WTC11 (cell line): ENCODE measurements around the gene SLC35F5. TPM values are rescaled to one million over a fixed set of nuclear protein-coding genes. Genes with fewer than 3 reads are reported as not detected.

Experiments used
- ATAC-seq: fragments of 200-7000 bp; cut with Tn5 transposase; 2 replicates; pipeline ENCODE4 v1.10.0; 2021; ENCODE audit warnings: mild to moderate bottlenecking, moderate library complexity
- CTCF ChIA-PET: fragments of 300-600 bp; sonication (Branson Sonifier 250); formaldehyde crosslinking; loops from one replicate; lab custom pipeline; 2021; ENCODE audit warnings: antibody characterized with exemption; lab: Charles Lee
- POLR2A ChIA-PET: fragments of 350-600 bp; sonication (Branson Sonifier 250); formaldehyde crosslinking; loops from one replicate; lab custom pipeline; 2021; ENCODE audit warnings: antibody characterized with exemption; lab: Charles Lee
- DNase-seq: peaks from one replicate; pipeline ENCODE4 v3.0.0; 2021; ENCODE audit warnings: low spot score
- H3K27ac Mint-ChIP-seq: 2 replicates; pipeline ENCODE4 v1.8.0; 2021; ENCODE audit warnings: mixed read lengths
- H3K27me3 Mint-ChIP-seq: 2 replicates; pipeline ENCODE4 v1.8.0; 2021; ENCODE audit warnings: low read depth, mild to moderate bottlenecking, moderate library complexity, mixed read lengths
- H3K36me3 Mint-ChIP-seq: 2 replicates; pipeline ENCODE4 v1.8.0; 2021; ENCODE audit warnings: mixed read lengths
- H3K4me1 Mint-ChIP-seq: 2 replicates; pipeline ENCODE4 v1.8.0; 2022; ENCODE audit warnings: mixed read lengths
- H3K4me3 Mint-ChIP-seq: 2 replicates; pipeline ENCODE4 v1.8.0; 2021; ENCODE audit warnings: mild to moderate bottlenecking, moderate library complexity, mixed read lengths
- H3K9me3 Mint-ChIP-seq: 2 replicates; pipeline ENCODE4 v1.8.0; 2021; ENCODE audit warnings: mixed read lengths
- CTCF ChIP-seq: fragments of 200-600 bp; IDR thresholded peaks from 2 replicates; pipeline ENCODE4 v1.8.0; 2022; ENCODE audit warnings: antibody characterized with exemption
- FOXP1 ChIP-seq: sonication (generic); formaldehyde crosslinking; IDR thresholded peaks from 2 replicates; pipeline ENCODE4 v1.8.0; 2022; ENCODE audit warnings: missing genetic modification reagents, mild to moderate bottlenecking, moderate library complexity, borderline replicate concordance
- GTF2I ChIP-seq: fragments of 250-450 bp; sonication (Bioruptor Pico); conservative IDR thresholded peaks from 2 replicates; pipeline ENCODE4 v1.4.0; 2021; ENCODE audit warnings: mild to moderate bottlenecking
- HMGA2 ChIP-seq: fragments of 250-450 bp; sonication (Bioruptor Pico); IDR thresholded peaks from 2 replicates; pipeline ENCODE4 v1.4.0; 2021; ENCODE audit warnings: mild to moderate bottlenecking, moderate library complexity
- JAZF1 ChIP-seq: fragments of 250-450 bp; sonication (Bioruptor Pico); IDR thresholded peaks from 2 replicates; pipeline ENCODE4 v1.9.0; 2021; ENCODE audit warnings: moderate library complexity, mild to moderate bottlenecking, inconsistent platforms
- NR2C2 ChIP-seq: sonication (generic); formaldehyde crosslinking; IDR thresholded peaks from 2 replicates; pipeline ENCODE4 v1.8.0; 2022; ENCODE audit warnings: mild to moderate bottlenecking, missing genetic modification reagents
- TP53 ChIP-seq: sonication (generic); formaldehyde crosslinking; IDR thresholded peaks from 2 replicates; pipeline ENCODE4 v1.8.1; 2023; ENCODE audit warnings: mild to moderate bottlenecking, missing genetic modification reagents
- ZMAT4 ChIP-seq: fragments of 250-450 bp; sonication (Bioruptor Pico); IDR thresholded peaks from 2 replicates; pipeline ENCODE4 v1.9.0; 2021; ENCODE audit warnings: mild to moderate bottlenecking
- ZNF317 ChIP-seq: sonication (generic); formaldehyde crosslinking; IDR thresholded peaks from 2 replicates; pipeline ENCODE4 v1.8.1; 2023; ENCODE audit warnings: low read depth, mild to moderate bottlenecking, moderate library complexity, missing genetic modification reagents, borderline replicate concordance
- total RNA-seq: library from RNA; stranded (reverse); gene quantifications from 3 replicates; pipeline ENCODE4 v1.2.3, GENCODE V29; 2021
- TF ChIP-seq, protein P1 (sequence below): sonication (generic); formaldehyde crosslinking; IDR thresholded peaks from 2 replicates; pipeline ENCODE4 v1.8.0; 2023; ENCODE audit warnings: missing genetic modification reagents, mild to moderate bottlenecking, borderline replicate concordance
- TF ChIP-seq, protein P2 (sequence below): fragments of 250-450 bp; sonication (Bioruptor Pico); IDR thresholded peaks from 2 replicates; pipeline ENCODE4 v1.9.0; 2021; ENCODE audit warnings: mild to moderate bottlenecking
- TF ChIP-seq, protein P3 (sequence below): sonication (generic); formaldehyde crosslinking; conservative IDR thresholded peaks from 2 replicates; pipeline ENCODE4 v1.8.1; 2022; ENCODE audit warnings: mild to moderate bottlenecking, missing genetic modification reagents
- TF ChIP-seq, protein P4 (sequence below): sonication (generic); formaldehyde crosslinking; IDR thresholded peaks from 2 replicates; pipeline ENCODE4 v1.8.1; 2023; ENCODE audit warnings: mild to moderate bottlenecking, missing genetic modification reagents, moderate library complexity
- TF ChIP-seq, protein P5 (sequence below): sonication (generic); formaldehyde crosslinking; IDR thresholded peaks from 2 replicates; pipeline ENCODE4 v1.8.1; 2022; ENCODE audit warnings: low read depth, missing genetic modification reagents, borderline replicate concordance

Gene SLC35F5
- total RNA-seq, 1 experiment from 2014 or later = 20.3 TPM

GRCh38 chr2:113762377-113763118 lies 6.1 kb upstream of the SLC35F5 start (continued):
- TF ChIP-seq, protein P1, sequence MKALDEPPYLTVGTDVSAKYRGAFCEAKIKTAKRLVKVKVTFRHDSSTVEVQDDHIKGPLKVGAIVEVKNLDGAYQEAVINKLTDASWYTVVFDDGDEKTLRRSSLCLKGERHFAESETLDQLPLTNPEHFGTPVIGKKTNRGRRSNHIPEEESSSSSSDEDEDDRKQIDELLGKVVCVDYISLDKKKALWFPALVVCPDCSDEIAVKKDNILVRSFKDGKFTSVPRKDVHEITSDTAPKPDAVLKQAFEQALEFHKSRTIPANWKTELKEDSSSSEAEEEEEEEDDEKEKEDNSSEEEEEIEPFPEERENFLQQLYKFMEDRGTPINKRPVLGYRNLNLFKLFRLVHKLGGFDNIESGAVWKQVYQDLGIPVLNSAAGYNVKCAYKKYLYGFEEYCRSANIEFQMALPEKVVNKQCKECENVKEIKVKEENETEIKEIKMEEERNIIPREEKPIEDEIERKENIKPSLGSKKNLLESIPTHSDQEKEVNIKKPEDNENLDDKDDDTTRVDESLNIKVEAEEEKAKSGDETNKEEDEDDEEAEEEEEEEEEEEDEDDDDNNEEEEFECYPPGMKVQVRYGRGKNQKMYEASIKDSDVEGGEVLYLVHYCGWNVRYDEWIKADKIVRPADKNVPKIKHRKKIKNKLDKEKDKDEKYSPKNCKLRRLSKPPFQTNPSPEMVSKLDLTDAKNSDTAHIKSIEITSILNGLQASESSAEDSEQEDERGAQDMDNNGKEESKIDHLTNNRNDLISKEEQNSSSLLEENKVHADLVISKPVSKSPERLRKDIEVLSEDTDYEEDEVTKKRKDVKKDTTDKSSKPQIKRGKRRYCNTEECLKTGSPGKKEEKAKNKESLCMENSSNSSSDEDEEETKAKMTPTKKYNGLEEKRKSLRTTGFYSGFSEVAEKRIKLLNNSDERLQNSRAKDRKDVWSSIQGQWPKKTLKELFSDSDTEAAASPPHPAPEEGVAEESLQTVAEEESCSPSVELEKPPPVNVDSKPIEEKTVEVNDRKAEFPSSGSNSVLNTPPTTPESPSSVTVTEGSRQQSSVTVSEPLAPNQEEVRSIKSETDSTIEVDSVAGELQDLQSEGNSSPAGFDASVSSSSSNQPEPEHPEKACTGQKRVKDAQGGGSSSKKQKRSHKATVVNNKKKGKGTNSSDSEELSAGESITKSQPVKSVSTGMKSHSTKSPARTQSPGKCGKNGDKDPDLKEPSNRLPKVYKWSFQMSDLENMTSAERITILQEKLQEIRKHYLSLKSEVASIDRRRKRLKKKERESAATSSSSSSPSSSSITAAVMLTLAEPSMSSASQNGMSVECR (CRISPR knock-in tag) = no peak
- no peak for TF ChIP-seq JAZF1
- no peak for TF ChIP-seq FOXP1
- TF ChIP-seq, protein P2, sequence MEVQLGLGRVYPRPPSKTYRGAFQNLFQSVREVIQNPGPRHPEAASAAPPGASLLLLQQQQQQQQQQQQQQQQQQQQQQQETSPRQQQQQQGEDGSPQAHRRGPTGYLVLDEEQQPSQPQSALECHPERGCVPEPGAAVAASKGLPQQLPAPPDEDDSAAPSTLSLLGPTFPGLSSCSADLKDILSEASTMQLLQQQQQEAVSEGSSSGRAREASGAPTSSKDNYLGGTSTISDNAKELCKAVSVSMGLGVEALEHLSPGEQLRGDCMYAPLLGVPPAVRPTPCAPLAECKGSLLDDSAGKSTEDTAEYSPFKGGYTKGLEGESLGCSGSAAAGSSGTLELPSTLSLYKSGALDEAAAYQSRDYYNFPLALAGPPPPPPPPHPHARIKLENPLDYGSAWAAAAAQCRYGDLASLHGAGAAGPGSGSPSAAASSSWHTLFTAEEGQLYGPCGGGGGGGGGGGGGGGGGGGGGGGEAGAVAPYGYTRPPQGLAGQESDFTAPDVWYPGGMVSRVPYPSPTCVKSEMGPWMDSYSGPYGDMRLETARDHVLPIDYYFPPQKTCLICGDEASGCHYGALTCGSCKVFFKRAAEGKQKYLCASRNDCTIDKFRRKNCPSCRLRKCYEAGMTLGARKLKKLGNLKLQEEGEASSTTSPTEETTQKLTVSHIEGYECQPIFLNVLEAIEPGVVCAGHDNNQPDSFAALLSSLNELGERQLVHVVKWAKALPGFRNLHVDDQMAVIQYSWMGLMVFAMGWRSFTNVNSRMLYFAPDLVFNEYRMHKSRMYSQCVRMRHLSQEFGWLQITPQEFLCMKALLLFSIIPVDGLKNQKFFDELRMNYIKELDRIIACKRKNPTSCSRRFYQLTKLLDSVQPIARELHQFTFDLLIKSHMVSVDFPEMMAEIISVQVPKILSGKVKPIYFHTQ = no peak
- TF ChIP-seq, protein P3, sequence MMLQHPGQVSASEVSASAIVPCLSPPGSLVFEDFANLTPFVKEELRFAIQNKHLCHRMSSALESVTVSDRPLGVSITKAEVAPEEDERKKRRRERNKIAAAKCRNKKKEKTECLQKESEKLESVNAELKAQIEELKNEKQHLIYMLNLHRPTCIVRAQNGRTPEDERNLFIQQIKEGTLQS (CRISPR knock-in tag) = no peak
- TF ChIP-seq NR2C2 (CRISPR knock-in tag) = no peak
- no peak for TF ChIP-seq TP53 (CRISPR knock-in tag)
- TF ChIP-seq HMGA2 (CRISPR knock-in tag) = no peak
- TF ChIP-seq, protein P4, sequence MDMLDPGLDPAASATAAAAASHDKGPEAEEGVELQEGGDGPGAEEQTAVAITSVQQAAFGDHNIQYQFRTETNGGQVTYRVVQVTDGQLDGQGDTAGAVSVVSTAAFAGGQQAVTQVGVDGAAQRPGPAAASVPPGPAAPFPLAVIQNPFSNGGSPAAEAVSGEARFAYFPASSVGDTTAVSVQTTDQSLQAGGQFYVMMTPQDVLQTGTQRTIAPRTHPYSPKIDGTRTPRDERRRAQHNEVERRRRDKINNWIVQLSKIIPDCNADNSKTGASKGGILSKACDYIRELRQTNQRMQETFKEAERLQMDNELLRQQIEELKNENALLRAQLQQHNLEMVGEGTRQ (CRISPR knock-in tag) = no peak
- TF ChIP-seq ZNF317 (CRISPR knock-in tag) = no peak
- TF ChIP-seq, all 79 proteins: peak for 0

DNA sequence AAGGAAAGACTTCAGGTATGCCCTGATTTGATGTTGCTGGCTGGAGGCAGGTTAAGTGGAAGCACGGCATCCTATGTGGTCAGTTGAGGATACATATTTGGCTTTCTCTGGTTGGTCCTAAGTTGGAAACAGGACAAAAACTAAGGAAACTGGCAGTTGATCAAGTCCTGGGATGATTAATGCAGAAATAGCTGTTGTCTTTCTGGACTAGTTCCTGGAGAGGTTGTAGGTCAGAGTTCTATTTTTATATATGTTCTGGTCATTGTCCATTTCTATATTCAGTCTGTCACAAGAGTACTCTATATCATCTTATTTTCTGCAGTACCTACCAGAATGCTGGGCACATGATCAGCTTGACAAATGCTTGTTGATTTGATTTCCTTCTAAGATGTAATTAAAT lies 4.0 kb upstream of the SLC35F5 start:
- Mint-ChIP-seq H3K4me1 (peaks cover 12% of the 10 kb centered on the region), H3K4me3 (no peak overlapping the region), H3K27ac (no peak overlapping the region), H3K36me3 (peaks cover 20% of the 10 kb centered on the region), H3K27me3 (peaks cover 13% of the 10 kb centered on the region), H3K9me3 (peaks cover 26% of the 10 kb centered on the region)
- ChIA-PET CTCF (no interaction called here), POLR2A (no interaction called here)
- TF ChIP-seq GTF2I (CRISPR knock-in tag) (no peak), CTCF (no peak), ZMAT4 (CRISPR knock-in tag) (no peak)
- TF ChIP-seq, protein P5, sequence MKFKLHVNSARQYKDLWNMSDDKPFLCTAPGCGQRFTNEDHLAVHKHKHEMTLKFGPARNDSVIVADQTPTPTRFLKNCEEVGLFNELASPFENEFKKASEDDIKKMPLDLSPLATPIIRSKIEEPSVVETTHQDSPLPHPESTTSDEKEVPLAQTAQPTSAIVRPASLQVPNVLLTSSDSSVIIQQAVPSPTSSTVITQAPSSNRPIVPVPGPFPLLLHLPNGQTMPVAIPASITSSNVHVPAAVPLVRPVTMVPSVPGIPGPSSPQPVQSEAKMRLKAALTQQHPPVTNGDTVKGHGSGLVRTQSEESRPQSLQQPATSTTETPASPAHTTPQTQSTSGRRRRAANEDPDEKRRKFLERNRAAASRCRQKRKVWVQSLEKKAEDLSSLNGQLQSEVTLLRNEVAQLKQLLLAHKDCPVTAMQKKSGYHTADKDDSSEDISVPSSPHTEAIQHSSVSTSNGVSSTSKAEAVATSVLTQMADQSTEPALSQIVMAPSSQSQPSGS (CRISPR knock-in tag) = no peak
- DNase-seq (no peak), ATAC-seq (no peak)
